Esophagus squamous epithelium (tissue), 4 donors: ENCODE data around the gene S100A14.

Experiments
- CTCF ChIP-seq, 6 experiments: fragments of 450-650 bp in 4 of 6; fragments of 200-600 bp in 2 of 6; sonication (generic) in 2 of 6; IDR thresholded peaks; one replicate each; pipeline ENCODE4 v1.5.1; 2016 to 2019; ENCODE audit warnings: antibody characterized with exemption in 6 of 6, mild to moderate bottlenecking in 4 of 6, moderate library complexity in 4 of 6
- POLR2A ChIP-seq, 4 donors: fragments of 450-650 bp; IDR thresholded peaks; one replicate each; pipeline ENCODE4 v1.6.1; 2017; ENCODE audit warnings: antibody characterized with exemption in 4 of 4, mild to moderate bottlenecking in 4 of 4, moderate library complexity in 3 of 4

- TF ChIP-seq CTCF (IDR thresholded peaks at IDR 0.05) (no peak), POLR2A (IDR thresholded peaks at IDR 0.05) (peak in 2 of 4 donors; percentile 48 to 55)
Observed at GRCh38 chr1:153608742-153609584, 7.2 kb downstream of the S100A14 start.
